ENCODE results near the gene ZNF534. TPM values are rescaled to one million over a fixed set of nuclear protein-coding genes. Genes with fewer than 3 reads are reported as not detected.

The ZNF534 gene
- total RNA-seq (2022) (not detected in 2 replicates), Bru-seq, nascent RNA (percentile 8 among the genes with signal in this experiment), BruChase-seq, experiment 1, labeled RNA remaining after a 6-hour chase (percentile 4 among the genes with signal in this experiment), BruChase-seq, experiment 2, labeled RNA remaining after a 2-hour chase (percentile 9 among the genes with signal in this experiment)
- long read RNA-seq = 0 reads

- intact Hi-C loops (cut with micrococcal nuclease) = no loop called here
- no peaks in the 10 kb centered on the region for H3K27me3 Mint-ChIP-seq (ENCODE audit: insufficient read depth, unreplicated experiment)
- no peak for DNase-seq (ENCODE audit: unreplicated experiment)
- peaks cover 32% of the 10 kb centered on the region for H3K9me3 Mint-ChIP-seq (ENCODE audit: unreplicated experiment)
- TF ChIP-seq, protein P1, sequence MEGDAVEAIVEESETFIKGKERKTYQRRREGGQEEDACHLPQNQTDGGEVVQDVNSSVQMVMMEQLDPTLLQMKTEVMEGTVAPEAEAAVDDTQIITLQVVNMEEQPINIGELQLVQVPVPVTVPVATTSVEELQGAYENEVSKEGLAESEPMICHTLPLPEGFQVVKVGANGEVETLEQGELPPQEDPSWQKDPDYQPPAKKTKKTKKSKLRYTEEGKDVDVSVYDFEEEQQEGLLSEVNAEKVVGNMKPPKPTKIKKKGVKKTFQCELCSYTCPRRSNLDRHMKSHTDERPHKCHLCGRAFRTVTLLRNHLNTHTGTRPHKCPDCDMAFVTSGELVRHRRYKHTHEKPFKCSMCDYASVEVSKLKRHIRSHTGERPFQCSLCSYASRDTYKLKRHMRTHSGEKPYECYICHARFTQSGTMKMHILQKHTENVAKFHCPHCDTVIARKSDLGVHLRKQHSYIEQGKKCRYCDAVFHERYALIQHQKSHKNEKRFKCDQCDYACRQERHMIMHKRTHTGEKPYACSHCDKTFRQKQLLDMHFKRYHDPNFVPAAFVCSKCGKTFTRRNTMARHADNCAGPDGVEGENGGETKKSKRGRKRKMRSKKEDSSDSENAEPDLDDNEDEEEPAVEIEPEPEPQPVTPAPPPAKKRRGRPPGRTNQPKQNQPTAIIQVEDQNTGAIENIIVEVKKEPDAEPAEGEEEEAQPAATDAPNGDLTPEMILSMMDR (IDR thresholded peaks at IDR 0.05; ENCODE audit: unreplicated experiment) = no peak
- no peaks in the 10 kb centered on the region for H3K4me1 Mint-ChIP-seq (ENCODE audit: insufficient read depth, unreplicated experiment)
- no peak within 1 kb of the TSS for H3K27ac Mint-ChIP-seq (ENCODE audit: low read depth, unreplicated experiment)
- ChIA-PET CTCF (no interaction called here), POLR2A (no interaction called here)
- BruUV-seq (replicated peaks) = no TSS peak
- no peaks in the 10 kb centered on the region for H3K36me3 Mint-ChIP-seq (ENCODE audit: insufficient read depth, unreplicated experiment)
- no peak within 1 kb of the TSS for H3K4me3 Mint-ChIP-seq (ENCODE audit: unreplicated experiment)
Observed at GRCh38 chr19:52428937-52429336, at the start of gene ZNF534. ZNF534 (plus strand) TSS chr19:52429148; CDS start chr19:52431475, 2,327 bp downstream.

GRCh38 chr19:52391135-52391534 is 37.8 kb upstream of the ZNF534 start:
- intact Hi-C loops (cut with micrococcal nuclease) = no loop called here
- TF ChIP-seq, protein P1 (IDR thresholded peaks at IDR 0.05; ENCODE audit: unreplicated experiment) = no peak

DNA sequence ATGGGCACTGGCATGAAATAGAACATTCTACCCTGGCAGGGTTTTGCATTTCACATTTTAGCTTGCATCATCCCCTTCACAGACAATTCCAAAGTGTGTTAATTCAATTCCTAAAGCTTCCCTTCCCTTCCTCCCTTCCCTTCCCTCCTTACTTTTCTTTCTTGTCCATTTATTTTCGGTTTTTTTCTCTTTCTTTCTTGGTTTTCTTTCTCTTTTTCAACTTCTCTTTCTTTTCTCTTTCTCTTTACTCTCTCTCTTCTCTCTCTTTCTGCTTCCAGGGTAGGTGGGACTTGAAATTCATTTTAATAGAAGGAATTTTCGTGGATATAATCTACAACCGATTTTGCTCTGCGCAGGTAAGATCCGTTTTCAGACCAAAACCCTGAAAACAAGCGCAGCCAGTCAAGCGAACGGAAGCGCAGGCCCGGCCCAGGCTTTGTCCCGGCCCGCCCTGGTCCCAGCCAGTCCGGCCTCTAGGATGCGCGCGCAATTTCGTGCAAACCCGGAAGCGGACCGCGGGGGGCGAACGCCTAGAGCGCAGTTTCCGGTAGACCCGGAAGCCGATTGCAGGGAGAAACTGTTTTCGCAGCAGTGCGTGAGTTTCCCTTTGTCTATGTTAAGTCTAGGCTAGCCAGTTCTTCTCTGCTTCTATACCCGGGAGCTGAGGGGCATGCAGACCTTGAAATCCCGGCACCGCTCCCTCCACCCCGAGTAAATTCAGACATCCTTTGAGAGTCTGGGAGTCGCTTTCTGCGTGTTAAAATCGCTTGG is 31.5 kb upstream of the ZNF534 start, which contains the start of gene ZNF528:
Gene ZNF528 (plus strand): TSS at position 540 of the 771 bp plus-strand sequence. CDS start 4,165 bp downstream, outside the sequence.
- intact Hi-C loops (cut with micrococcal nuclease) = no loop called here
- Mint-ChIP-seq H3K9me3 (ENCODE audit: unreplicated experiment) (peaks cover 37% of the 10 kb centered on the region), H3K36me3 (ENCODE audit: insufficient read depth, unreplicated experiment) (peaks cover 26% of the 10 kb centered on the region), H3K27ac (ENCODE audit: low read depth, unreplicated experiment) (peak within 1 kb of the TSS; percentile 94), H3K4me1 (ENCODE audit: insufficient read depth, unreplicated experiment) (peaks cover 6% of the 10 kb centered on the region), H3K27me3 (ENCODE audit: insufficient read depth, unreplicated experiment) (no peaks in the 10 kb centered on the region), H3K4me3 (ENCODE audit: unreplicated experiment) (peak within 1 kb of the TSS; percentile 76)
- TF ChIP-seq, protein P1 (IDR thresholded peaks at IDR 0.05; ENCODE audit: unreplicated experiment) = no peak
- CTCF ChIA-PET = no interaction called here
- BruUV-seq (replicated peaks) = TSS peak; percentile 72
- DNase-seq (ENCODE audit: unreplicated experiment) = peak; percentile 89
- POLR2A ChIA-PET = interaction anchor here (0.5 to 0.7 kb wide), 4 partner anchors 8 to 129 kb away, joined by 3 to 4 read pairs (median 4); no protein-coding TSS in a partner anchor

More at GRCh38 chr19:52391135-52391534, 37.8 kb upstream of the ZNF534 start:
- ChIA-PET POLR2A (interaction anchor here (0.7 kb wide), 1 partner anchor 20 kb away, joined by 3 read pairs; no protein-coding TSS in a partner anchor), CTCF (interaction anchor here (0.6 kb wide), 1 partner anchor 1128 kb away, joined by 3 read pairs; no protein-coding TSS in a partner anchor)
- Mint-ChIP-seq H3K4me1 (ENCODE audit: insufficient read depth, unreplicated experiment) (no peaks in the 10 kb centered on the region), H3K4me3 (ENCODE audit: unreplicated experiment) (no peak overlapping the region), H3K9me3 (ENCODE audit: unreplicated experiment) (peaks cover 18% of the 10 kb centered on the region), H3K27me3 (ENCODE audit: insufficient read depth, unreplicated experiment) (no peaks in the 10 kb centered on the region), H3K36me3 (ENCODE audit: insufficient read depth, unreplicated experiment) (no peaks in the 10 kb centered on the region), H3K27ac (ENCODE audit: low read depth, unreplicated experiment) (no peak overlapping the region)
- DNase-seq (ENCODE audit: unreplicated experiment) = no peak
- no TSS peak for BruUV-seq (replicated peaks)

GRCh38 chr19:52398081-52398441 is 30.9 kb upstream of the ZNF534 start:
- POLR2A ChIA-PET = interaction anchor here (0.5 to 0.7 kb wide), 4 partner anchors 9 to 129 kb away, joined by 3 to 4 read pairs (median 4); no protein-coding TSS in a partner anchor
- peaks cover 28% of the 10 kb centered on the region for H3K36me3 Mint-ChIP-seq (ENCODE audit: insufficient read depth, unreplicated experiment)
- DNase-seq (ENCODE audit: unreplicated experiment) = no peak
- H3K4me1 Mint-ChIP-seq (ENCODE audit: insufficient read depth, unreplicated experiment) = peaks cover 6% of the 10 kb centered on the region
- peaks cover 37% of the 10 kb centered on the region for H3K9me3 Mint-ChIP-seq (ENCODE audit: unreplicated experiment)
- TF ChIP-seq, protein P1 (IDR thresholded peaks at IDR 0.05; ENCODE audit: unreplicated experiment) = no peak
- intact Hi-C loops (cut with micrococcal nuclease) = no loop called here
- peak overlapping the region; percentile 76 for H3K4me3 Mint-ChIP-seq (ENCODE audit: unreplicated experiment)
- no peaks in the 10 kb centered on the region for H3K27me3 Mint-ChIP-seq (ENCODE audit: insufficient read depth, unreplicated experiment)
- TSS peak; percentile 72 for BruUV-seq (replicated peaks)
- peak overlapping the region; percentile 94 for H3K27ac Mint-ChIP-seq (ENCODE audit: low read depth, unreplicated experiment)
- CTCF ChIA-PET = interaction anchor here (0.6 kb wide), 1 partner anchor 48 kb away, joined by 3 read pairs; no protein-coding TSS in a partner anchor
